ENCODE results near the gene EFNA1.
A peak's percentile ranks its signal among the peaks of the same experiment; 100 is the strongest.
"Not testable (repeated sequence)": the region's sequence is repeated elsewhere in the genome, so short reads cannot be mapped to it uniquely, and the experiment has no call there.

The EFNA1 gene

GRCh38 chr1:155145491-155145890 lies 17.8 kb downstream of the EFNA1 start:
- no peak for DNase-seq (ENCODE audit: low spot score)

GRCh38 chr1:155155996-155156643 lies 28.4 kb downstream of the EFNA1 start:
- not testable (repeated sequence) for DNase-seq (ENCODE audit: low spot score)

- DNase-seq (ENCODE audit: low spot score): no peak
Measured at GRCh38 chr1:155158991-155159390, 31.3 kb downstream of the EFNA1 start.

GRCh38 chr1:155160128-155160527 lies 32.5 kb downstream of the EFNA1 start:
- no peak for DNase-seq (ENCODE audit: low spot score)

- DNase-seq (ENCODE audit: low spot score): not testable (repeated sequence)
Measured at GRCh38 chr1:155162631-155163030, 35.0 kb downstream of the EFNA1 start.

GRCh38 chr1:155163785-155164184 lies 36.1 kb downstream of the EFNA1 start:
- DNase-seq (ENCODE audit: low spot score): not testable (repeated sequence)

- DNase-seq (ENCODE audit: low spot score): not testable (repeated sequence)
Measured at GRCh38 chr1:155164625-155165024, 36.9 kb downstream of the EFNA1 start.

GRCh38 chr1:155166051-155166470 lies 38.4 kb downstream of the EFNA1 start:
- DNase-seq (ENCODE audit: low spot score): no peak

GRCh38 chr1:155166471-155167165 lies 38.9 kb downstream of the EFNA1 start:
- peak; percentile 62 for DNase-seq (ENCODE audit: low spot score)

GRCh38 chr1:155167166-155168104 lies 39.8 kb downstream of the EFNA1 start:
- DNase-seq (ENCODE audit: low spot score): peak; percentile 95

GRCh38 chr1:155168105-155168445 lies 40.4 kb downstream of the EFNA1 start:
- DNase-seq (ENCODE audit: low spot score): not testable (repeated sequence)

GRCh38 chr1:155168456-155169210 lies 41.0 kb downstream of the EFNA1 start:
- DNase-seq (ENCODE audit: low spot score): no peak

GRCh38 chr1:155169541-155169940 lies 41.9 kb downstream of the EFNA1 start:
- no peak for DNase-seq (ENCODE audit: low spot score)

GRCh38 chr1:155170101-155170785 lies 42.6 kb downstream of the EFNA1 start:
- DNase-seq (ENCODE audit: low spot score): no peak

GRCh38 chr1:155170806-155171205 lies 43.1 kb downstream of the EFNA1 start:
- DNase-seq (ENCODE audit: low spot score): no peak

- no peak for DNase-seq (ENCODE audit: low spot score)
Measured at GRCh38 chr1:155171836-155172731, 44.4 kb downstream of the EFNA1 start.

- DNase-seq (ENCODE audit: low spot score): peak; percentile 97
Measured at GRCh38 chr1:155172732-155173477, 45.2 kb downstream of the EFNA1 start, which contains the start of gene KRTCAP2. TSS of gene KRTCAP2 (minus strand) at chr1:155173304. CDS start at chr1:155173224, 80 bp downstream.

- peak; percentile 77 for DNase-seq (ENCODE audit: low spot score)
Measured at GRCh38 chr1:155173478-155174323, 46.0 kb downstream of the EFNA1 start, which contains the start of gene TRIM46. TSS of gene TRIM46 (plus strand) at chr1:155173849. CDS start at chr1:155173967, 118 bp downstream.
